Caco-2 (cell line): ENCODE results near the gene MGAT1. TPM values are rescaled to one million over a fixed set of nuclear protein-coding genes. Genes with fewer than 3 reads are reported as not detected.

ENCODE experiments used
- BruUV-seq: library from RNA; stranded (reverse); fragments of 400-500 nt; replicated peaks from 2 replicates; lab custom pipeline; 2021; lab: Mats Ljungman, UMichigan
- CTCF ChIA-PET: fragments of 300-600 bp; sonication (Branson Sonifier 250); formaldehyde crosslinking; loops from one replicate; lab custom pipeline; 2022; ENCODE audit warnings: antibody characterized with exemption; lab: Charles Lee
- POLR2A ChIA-PET: fragments of 300-600 bp; sonication (Branson Sonifier 250); formaldehyde crosslinking; loops from one replicate; lab custom pipeline; 2022; ENCODE audit warnings: antibody characterized with exemption; lab: Charles Lee
- DNase-seq, 2 experiments: peaks; one replicate each; pipeline versions ENCODE4 v3.0.0 to v3.0.0-alpha.2; 2020 to 2022
- H3K27me3 ChIP-seq: replicated peaks from 2 replicates; pipeline ENCODE4 v1.6.0; 2011; ENCODE audit warnings: low read length; ENCODE audit not compliant: control insufficient read depth, insufficient read depth
- H3K36me3 ChIP-seq: 2 replicates; pipeline ENCODE4 v1.5.1; 2011; ENCODE audit warnings: low read length; ENCODE audit not compliant: control insufficient read depth, insufficient read depth
- H3K4me1 ChIP-seq: fragments of 250-450 bp; sonication (Bioruptor Pico); 2 replicates; pipeline ENCODE4 v1.5.1; 2020; ENCODE audit warnings: mild to moderate bottlenecking
- H3K4me3 ChIP-seq: 2 replicates; pipeline ENCODE4 v1.5.1; 2011; ENCODE audit warnings: low read depth, mild to moderate bottlenecking, control low read depth, low read length
- H3K9me3 ChIP-seq: fragments of 250-450 bp; sonication (Bioruptor Pico); 2 replicates; pipeline ENCODE4 v1.5.1; 2020; ENCODE audit warnings: mild to moderate bottlenecking, moderate library complexity
- H3K27ac Mint-ChIP-seq: one replicate; pipeline ENCODE4 v1.8.0; 2022; ENCODE audit warnings: mixed read lengths; ENCODE audit not compliant: unreplicated experiment
- H3K27me3 Mint-ChIP-seq: one replicate; pipeline ENCODE4 v1.8.0; 2022; ENCODE audit warnings: mixed read lengths; ENCODE audit not compliant: insufficient read depth, unreplicated experiment
- H3K36me3 Mint-ChIP-seq: one replicate; pipeline ENCODE4 v1.8.0; 2022; ENCODE audit warnings: mild to moderate bottlenecking, mixed read lengths; ENCODE audit not compliant: insufficient read depth, unreplicated experiment
- H3K4me1 Mint-ChIP-seq: one replicate; pipeline ENCODE4 v1.8.0; 2022; ENCODE audit warnings: low read depth, mixed read lengths; ENCODE audit not compliant: unreplicated experiment
- H3K4me3 Mint-ChIP-seq: one replicate; pipeline ENCODE4 v1.8.0; 2022; ENCODE audit warnings: mild to moderate bottlenecking, moderate library complexity, mixed read lengths; ENCODE audit not compliant: unreplicated experiment
- H3K9me3 Mint-ChIP-seq: one replicate; pipeline ENCODE4 v1.8.0; 2022; ENCODE audit warnings: mixed read lengths; ENCODE audit not compliant: unreplicated experiment
- intact Hi-C: fragments of 100-400 bp; cut with micrococcal nuclease; formaldehyde crosslinking; loops from one replicate; pipeline ENCODE4 v1.10.0; 2022; ENCODE audit not compliant: unreplicated experiment
- total RNA-seq: library from RNA; stranded (reverse); gene quantifications from 2 replicates; pipeline ENCODE4 v1.2.3, GENCODE V29; 2022
- TF ChIP-seq, protein P1 (sequence below), 2 experiments: fragments of 200-600 bp in 1 of 2; IDR thresholded peaks; 1 replicate in 1 of 2; 2 replicates in 1 of 2; pipeline versions ENCODE4 v1.5.1 to v1.8.0; 2011 to 2022; ENCODE audit warnings: antibody characterized with exemption in 1 of 2, control low read depth in 1 of 2, inconsistent platforms in 1 of 2, low read depth in 1 of 2, low read length in 1 of 2, mild to moderate bottlenecking in 1 of 2, moderate library complexity in 1 of 2; ENCODE audit not compliant: insufficient read depth in 1 of 2, severe bottlenecking in 1 of 2, unreplicated experiment in 1 of 2

Gene MGAT1
- total RNA-seq, 1 experiment from 2014 or later, result 80.1 TPM

GRCh38 chr5:180792965-180793287 is 9.7 kb downstream of the MGAT1 start:
- Histone ChIP-seq H3K4me1 (no peaks in the 10 kb centered on the region), H3K36me3 (peaks cover 11% of the 10 kb centered on the region), H3K9me3 (no peaks in the 10 kb centered on the region), H3K27me3 (no peaks in the 10 kb centered on the region), H3K4me3 (no peak overlapping the region)
- BruUV-seq, result no TSS peak
- Mint-ChIP-seq H3K4me1 (peaks cover under 1% of the 10 kb centered on the region), H3K4me3 (no peak overlapping the region), H3K27ac (no peak overlapping the region), H3K36me3 (peaks cover 62% of the 10 kb centered on the region), H3K9me3 (no peaks in the 10 kb centered on the region), H3K27me3 (no peaks in the 10 kb centered on the region)
- CTCF ChIA-PET, result no interaction called here
- intact Hi-C loops, result no loop called here
- POLR2A ChIA-PET, result no interaction called here
- TF ChIP-seq, protein P1, sequence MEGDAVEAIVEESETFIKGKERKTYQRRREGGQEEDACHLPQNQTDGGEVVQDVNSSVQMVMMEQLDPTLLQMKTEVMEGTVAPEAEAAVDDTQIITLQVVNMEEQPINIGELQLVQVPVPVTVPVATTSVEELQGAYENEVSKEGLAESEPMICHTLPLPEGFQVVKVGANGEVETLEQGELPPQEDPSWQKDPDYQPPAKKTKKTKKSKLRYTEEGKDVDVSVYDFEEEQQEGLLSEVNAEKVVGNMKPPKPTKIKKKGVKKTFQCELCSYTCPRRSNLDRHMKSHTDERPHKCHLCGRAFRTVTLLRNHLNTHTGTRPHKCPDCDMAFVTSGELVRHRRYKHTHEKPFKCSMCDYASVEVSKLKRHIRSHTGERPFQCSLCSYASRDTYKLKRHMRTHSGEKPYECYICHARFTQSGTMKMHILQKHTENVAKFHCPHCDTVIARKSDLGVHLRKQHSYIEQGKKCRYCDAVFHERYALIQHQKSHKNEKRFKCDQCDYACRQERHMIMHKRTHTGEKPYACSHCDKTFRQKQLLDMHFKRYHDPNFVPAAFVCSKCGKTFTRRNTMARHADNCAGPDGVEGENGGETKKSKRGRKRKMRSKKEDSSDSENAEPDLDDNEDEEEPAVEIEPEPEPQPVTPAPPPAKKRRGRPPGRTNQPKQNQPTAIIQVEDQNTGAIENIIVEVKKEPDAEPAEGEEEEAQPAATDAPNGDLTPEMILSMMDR (IDR thresholded peaks at IDR 0.05; ENCODE audit: insufficient read depth in 1 of 2, low read depth in 1 of 2, low read length in 1 of 2, severe bottlenecking in 1 of 2, unreplicated experiment in 1 of 2), result no peak
- DNase-seq, result no peak

GRCh38 chr5:180792287-180792964 is 10.2 kb downstream of the MGAT1 start:
- H3K4me3 Mint-ChIP-seq, result no peak overlapping the region
- H3K4me1 Mint-ChIP-seq, result no peaks in the 10 kb centered on the region
- no peak overlapping the region for H3K4me3 ChIP-seq
- H3K9me3 ChIP-seq, result no peaks in the 10 kb centered on the region
- no TSS peak for BruUV-seq
- H3K27me3 Mint-ChIP-seq, result no peaks in the 10 kb centered on the region
- intact Hi-C loops, result no loop called here
- H3K27ac Mint-ChIP-seq, result no peak overlapping the region
- DNase-seq, result no peak
- CTCF ChIA-PET, result no interaction called here
- H3K9me3 Mint-ChIP-seq, result no peaks in the 10 kb centered on the region
- TF ChIP-seq, protein P1 (IDR thresholded peaks at IDR 0.05; ENCODE audit: insufficient read depth in 1 of 2, low read depth in 1 of 2, low read length in 1 of 2, severe bottlenecking in 1 of 2, unreplicated experiment in 1 of 2), result no peak
- no peaks in the 10 kb centered on the region for H3K4me1 ChIP-seq
- H3K36me3 Mint-ChIP-seq, result peaks cover 66% of the 10 kb centered on the region
- H3K27me3 ChIP-seq, result no peaks in the 10 kb centered on the region
- POLR2A ChIA-PET, result no interaction called here
- H3K36me3 ChIP-seq, result peaks cover 11% of the 10 kb centered on the region

- H3K36me3 Mint-ChIP-seq, result peaks cover 72% of the 10 kb centered on the region
- H3K27me3 Mint-ChIP-seq, result no peaks in the 10 kb centered on the region
- peaks cover 5% of the 10 kb centered on the region for H3K4me1 Mint-ChIP-seq
- H3K4me3 Mint-ChIP-seq, result no peak overlapping the region
- Histone ChIP-seq H3K36me3 (peaks cover 11% of the 10 kb centered on the region), H3K4me1 (peaks cover 4% of the 10 kb centered on the region), H3K27me3 (no peaks in the 10 kb centered on the region), H3K4me3 (no peak overlapping the region), H3K9me3 (no peaks in the 10 kb centered on the region)
- H3K9me3 Mint-ChIP-seq, result no peaks in the 10 kb centered on the region
- no peak overlapping the region for H3K27ac Mint-ChIP-seq
- DNase-seq, result no peak
- POLR2A ChIA-PET, result no interaction called here
- BruUV-seq, result no TSS peak
- TF ChIP-seq, protein P1 (IDR thresholded peaks at IDR 0.05; ENCODE audit: insufficient read depth in 1 of 2, low read depth in 1 of 2, low read length in 1 of 2, severe bottlenecking in 1 of 2, unreplicated experiment in 1 of 2), result no peak
- intact Hi-C loops, result no loop called here
- CTCF ChIA-PET, result interaction anchor here (0.5 kb wide), 1 partner anchor 499 kb away, joined by 6 read pairs; no protein-coding TSS in a partner anchor
Observed at GRCh38 chr5:180791611-180792213, 10.9 kb downstream of the MGAT1 start.
